ENCODE results near the gene DOK4. TPM values are rescaled to one million over a fixed set of nuclear protein-coding genes. Genes with fewer than 3 reads are reported as not detected.
"Not testable (repeated sequence)": the region's sequence is repeated elsewhere in the genome, so short reads cannot be mapped to it uniquely, and the experiment has no call there.

DOK4 gene
- total RNA-seq, 4 donors from 2014 or later: 16.6 to 36.6 (median 26.6) TPM

- no peaks in the 10 kb centered on the region for H3K36me3 ChIP-seq
- no peak overlapping the region for H3K27ac ChIP-seq
- H3K27me3 ChIP-seq: peaks cover 2% of the 10 kb centered on the region
- WGBS, 2 donors (ENCODE audit: low coverage in 1 of 2): 75% methylated on average over 8 to 11 of the region's 12 CpGs
- no peaks in the 10 kb centered on the region for H3K9me3 ChIP-seq
- H3K4me1 ChIP-seq: no peaks in the 10 kb centered on the region
- TF ChIP-seq POLR2A (IDR thresholded peaks at IDR 0.05) (no peak), POLR2AphosphoS5 (IDR thresholded peaks at IDR 0.05) (no peak), CTCF (IDR thresholded peaks at IDR 0.05) (no peak), EP300 (IDR thresholded peaks at IDR 0.05) (no peak)
- ATAC-seq: no peak
- no peak overlapping the region for H3K4me3 ChIP-seq
These were observed 15.9 kb upstream of the DOK4 start for GRCh38 chr16:57502048-57502775.

GRCh38 chr16:57501492-57501891 lies 15.2 kb upstream of the DOK4 start:
- Histone ChIP-seq H3K4me3 (no peak overlapping the region), H3K36me3 (no peaks in the 10 kb centered on the region), H3K9me3 (no peaks in the 10 kb centered on the region), H3K27me3 (no peaks in the 10 kb centered on the region), H3K4me1 (no peaks in the 10 kb centered on the region), H3K27ac (no peak overlapping the region)
- no peak for ATAC-seq
- no peak for TF ChIP-seq EP300 (IDR thresholded peaks at IDR 0.05)
- no peak for TF ChIP-seq POLR2AphosphoS5 (IDR thresholded peaks at IDR 0.05)
- no peak for TF ChIP-seq CTCF (IDR thresholded peaks at IDR 0.05)
- TF ChIP-seq POLR2A (IDR thresholded peaks at IDR 0.05): no peak
- 76 to 77% methylated on average over 3 to 7 of the region's 7 CpGs for WGBS, 2 donors (ENCODE audit: low coverage in 1 of 2)

- ATAC-seq: no peak
- Histone ChIP-seq H3K36me3 (no peaks in the 10 kb centered on the region), H3K9me3 (no peaks in the 10 kb centered on the region), H3K27me3 (no peaks in the 10 kb centered on the region), H3K4me1 (no peaks in the 10 kb centered on the region), H3K27ac (no peak overlapping the region), H3K4me3 (no peak overlapping the region)
- TF ChIP-seq EP300 (IDR thresholded peaks at IDR 0.05): no peak
- no peak for TF ChIP-seq POLR2A (IDR thresholded peaks at IDR 0.05)
- TF ChIP-seq CTCF (IDR thresholded peaks at IDR 0.05): no peak
- TF ChIP-seq POLR2AphosphoS5 (IDR thresholded peaks at IDR 0.05): no peak
- WGBS, 2 donors (ENCODE audit: low coverage in 1 of 2): 39 to 61% methylated on average over 4 of the region's 9 CpGs
These were observed 14.4 kb upstream of the DOK4 start for GRCh38 chr16:57500578-57501111.

DNA sequence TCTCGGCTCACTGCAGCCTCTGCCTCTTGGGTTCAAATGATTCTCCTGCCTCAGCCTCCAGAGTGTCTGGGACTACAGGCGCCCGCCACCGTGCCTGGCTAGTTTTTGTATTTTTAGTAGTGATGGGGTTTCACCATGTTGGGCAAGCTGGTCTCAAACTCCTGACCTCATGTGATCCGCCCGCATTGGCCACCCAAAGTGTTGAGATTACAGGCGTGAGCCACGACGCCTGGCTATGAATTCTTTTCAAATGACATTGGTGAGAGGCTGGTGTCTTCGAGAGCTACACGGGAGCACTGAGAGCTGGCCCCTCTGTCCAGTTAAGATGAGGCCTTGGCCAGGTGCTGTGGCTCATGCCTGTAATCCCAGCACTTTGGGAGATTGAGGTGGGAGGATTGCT lies 13.6 kb upstream of the DOK4 start:
- WGBS, 2 donors (ENCODE audit: low coverage in 1 of 2): 67% methylated on average over 1 of the region's 11 CpGs; no CpG with 5 or more reads in 1 of the 2 donors

DNA sequence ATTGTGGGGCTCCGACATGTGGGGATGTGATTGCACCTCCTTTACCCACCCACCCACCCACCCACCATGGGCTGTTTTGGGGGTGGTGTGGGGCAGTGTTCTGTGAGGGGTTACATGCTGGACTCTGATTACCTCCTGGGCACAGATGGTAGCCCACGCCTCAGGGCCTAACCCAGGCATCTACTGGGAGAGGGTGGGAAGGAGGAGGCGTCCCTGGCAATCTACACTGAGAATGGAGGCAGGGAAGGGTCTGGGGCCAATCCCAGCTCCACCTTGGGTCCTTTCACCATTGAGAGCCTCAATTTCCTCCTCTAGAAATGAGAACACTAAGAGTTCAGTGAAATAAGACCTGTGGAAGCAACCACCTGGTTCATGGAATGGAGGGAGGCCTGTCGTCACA lies 11.7 kb upstream of the DOK4 start:
- Histone ChIP-seq H3K4me3 (no peak overlapping the region), H3K27me3 (no peaks in the 10 kb centered on the region), H3K9me3 (no peaks in the 10 kb centered on the region), H3K27ac (no peak overlapping the region), H3K4me1 (no peaks in the 10 kb centered on the region), H3K36me3 (no peaks in the 10 kb centered on the region)
- 100% methylated on average over 1 of the region's 4 CpGs for WGBS, 2 donors (ENCODE audit: low coverage in 1 of 2)
- ATAC-seq: no peak
- TF ChIP-seq POLR2A (IDR thresholded peaks at IDR 0.05): no peak
- TF ChIP-seq EP300 (IDR thresholded peaks at IDR 0.05): no peak
- no peak for TF ChIP-seq CTCF (IDR thresholded peaks at IDR 0.05)
- TF ChIP-seq POLR2AphosphoS5 (IDR thresholded peaks at IDR 0.05): no peak

More for the DNA sequence above, 13.6 kb upstream of the DOK4 start:
- H3K27me3 ChIP-seq, H3K4me1 ChIP-seq, H3K36me3 ChIP-seq, H3K27ac ChIP-seq, H3K9me3 ChIP-seq, ATAC-seq, H3K4me3 ChIP-seq: not testable (repeated sequence)

All from gastroesophageal sphincter (tissue), 4 donors.